Lower lobe of right lung (tissue), 2 donors: Measurements from ENCODE around the gene ALAD. TPM values are rescaled to one million over a fixed set of nuclear protein-coding genes. Genes with fewer than 3 reads are reported as not detected.

Experiments used
- ATAC-seq, 2 donors: fragments of 200-7000 bp; cut with Tn5 transposase; one replicate each; pipeline ENCODE4 v1.9.1; 2020 to 2022; ENCODE audit warnings: mild to moderate bottlenecking in 2 of 2, moderate library complexity in 2 of 2
- DNase-seq: peaks from one replicate; pipeline ENCODE4 v3.0.0-alpha.2; 2020
- H3K27ac ChIP-seq: fragments of 200-600 bp; one replicate; pipeline ENCODE4 v1.8.0; 2022
- H3K27me3 ChIP-seq: fragments of 200-600 bp; one replicate; pipeline ENCODE4 v1.8.0; 2022; ENCODE audit warnings: low read depth
- H3K36me3 ChIP-seq: fragments of 200-600 bp; one replicate; pipeline ENCODE4 v1.8.0; 2022; ENCODE audit warnings: mild to moderate bottlenecking
- H3K4me1 ChIP-seq: fragments of 200-600 bp; one replicate; pipeline ENCODE4 v1.8.0; 2022
- H3K4me3 ChIP-seq: fragments of 200-600 bp; one replicate; pipeline ENCODE4 v1.8.0; 2022; ENCODE audit warnings: mild to moderate bottlenecking
- H3K9me3 ChIP-seq: fragments of 200-600 bp; one replicate; pipeline ENCODE4 v1.8.0; 2022
- intact Hi-C: fragments of 100-400 bp; cut with DNase I; formaldehyde crosslinking; loops from one replicate; pipeline ENCODE4 v1.11.0; 2022
- total RNA-seq: library from RNA; stranded (reverse); fragmentation: NEBNext Ultra II Directional; extraction: Animal tissue kit (Norgen Biotek cat#: 25700); gene quantifications from one replicate; pipeline ENCODE4 v1.2.1, GENCODE V29; 2021
- TF ChIP-seq, protein P1 (sequence below): fragments of 200-600 bp; IDR thresholded peaks from one replicate; pipeline ENCODE4 v1.8.0; 2022; ENCODE audit warnings: antibody characterized with exemption, mild to moderate bottlenecking
- donor health status: DM: no; HTN: yes; CAD: no; lungs with severe emphysema.

The ALAD gene
- total RNA-seq, 1 donor from 2014 or later: 32.7 TPM

DNA sequence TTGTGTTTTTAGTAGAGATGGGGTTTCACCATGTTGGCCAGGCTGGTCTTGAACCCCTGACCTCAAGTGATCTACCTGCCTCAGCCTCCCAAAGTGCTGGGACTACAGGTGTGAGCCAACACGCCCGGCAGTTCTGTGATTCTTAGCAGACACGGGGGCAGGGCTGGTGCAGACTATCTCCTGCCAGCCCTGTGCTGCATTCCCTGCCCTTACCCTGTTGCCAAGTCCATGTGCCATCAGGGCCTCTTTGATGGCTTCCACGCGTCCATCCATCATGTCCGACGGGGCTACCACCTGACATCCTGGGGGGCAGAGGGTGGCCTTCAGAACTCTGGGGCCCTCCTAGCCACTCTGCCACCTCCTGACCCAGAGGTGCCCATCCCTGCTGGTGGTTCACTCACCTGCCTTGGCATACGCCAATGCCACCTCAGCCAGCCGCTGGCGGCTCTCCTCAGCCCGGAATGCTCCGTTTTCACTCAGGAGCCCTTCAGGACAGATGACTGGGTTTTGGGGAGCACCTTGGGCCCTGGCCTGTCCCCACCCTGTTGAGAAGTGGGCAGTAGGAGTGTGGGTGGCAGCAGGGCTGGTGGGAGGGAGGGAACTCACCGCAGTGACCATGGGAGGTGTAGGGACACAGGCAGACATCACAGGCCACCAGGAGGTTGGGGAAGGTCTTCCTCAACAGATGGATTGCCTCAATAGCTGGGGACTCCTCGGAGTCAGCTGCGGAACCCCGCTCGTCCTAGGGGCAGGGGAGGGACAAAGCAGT, 10.7 kb downstream of the ALAD start:
- TF ChIP-seq, protein P1, sequence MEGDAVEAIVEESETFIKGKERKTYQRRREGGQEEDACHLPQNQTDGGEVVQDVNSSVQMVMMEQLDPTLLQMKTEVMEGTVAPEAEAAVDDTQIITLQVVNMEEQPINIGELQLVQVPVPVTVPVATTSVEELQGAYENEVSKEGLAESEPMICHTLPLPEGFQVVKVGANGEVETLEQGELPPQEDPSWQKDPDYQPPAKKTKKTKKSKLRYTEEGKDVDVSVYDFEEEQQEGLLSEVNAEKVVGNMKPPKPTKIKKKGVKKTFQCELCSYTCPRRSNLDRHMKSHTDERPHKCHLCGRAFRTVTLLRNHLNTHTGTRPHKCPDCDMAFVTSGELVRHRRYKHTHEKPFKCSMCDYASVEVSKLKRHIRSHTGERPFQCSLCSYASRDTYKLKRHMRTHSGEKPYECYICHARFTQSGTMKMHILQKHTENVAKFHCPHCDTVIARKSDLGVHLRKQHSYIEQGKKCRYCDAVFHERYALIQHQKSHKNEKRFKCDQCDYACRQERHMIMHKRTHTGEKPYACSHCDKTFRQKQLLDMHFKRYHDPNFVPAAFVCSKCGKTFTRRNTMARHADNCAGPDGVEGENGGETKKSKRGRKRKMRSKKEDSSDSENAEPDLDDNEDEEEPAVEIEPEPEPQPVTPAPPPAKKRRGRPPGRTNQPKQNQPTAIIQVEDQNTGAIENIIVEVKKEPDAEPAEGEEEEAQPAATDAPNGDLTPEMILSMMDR: no peak
- H3K36me3 ChIP-seq: peaks cover 75% of the 10 kb centered on the region
- H3K4me1 ChIP-seq: no peaks in the 10 kb centered on the region
- DNase-seq (no peak), ATAC-seq (peak in 1 of 2 donors; percentile 11)
- no peaks in the 10 kb centered on the region for H3K9me3 ChIP-seq
- intact Hi-C loops: no loop called here
- H3K27me3 ChIP-seq: no peaks in the 10 kb centered on the region
- no peak overlapping the region for H3K4me3 ChIP-seq
- no peak overlapping the region for H3K27ac ChIP-seq

DNA sequence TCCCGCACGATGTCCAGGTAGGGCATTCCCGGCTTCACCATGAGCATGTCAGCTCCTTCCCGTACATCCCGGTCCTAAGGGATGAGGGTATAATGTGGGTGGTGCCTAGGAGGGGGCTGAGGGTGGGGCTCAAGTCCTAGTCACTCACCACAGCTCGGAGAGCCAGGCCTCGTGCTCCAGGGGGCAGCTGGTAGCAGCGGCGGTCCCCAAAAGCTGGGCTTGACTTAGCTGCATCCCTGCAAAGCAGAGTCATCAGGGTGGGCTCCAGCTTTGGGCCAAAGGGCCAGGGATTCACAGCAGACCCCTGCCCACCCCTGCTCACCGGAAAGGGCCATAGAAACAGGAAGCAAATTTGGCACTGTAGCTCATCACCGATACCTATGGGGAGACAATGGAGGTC, 11.6 kb downstream of the ALAD start:
- Histone ChIP-seq H3K4me1 (no peaks in the 10 kb centered on the region), H3K4me3 (no peak overlapping the region), H3K27ac (no peak overlapping the region), H3K27me3 (no peaks in the 10 kb centered on the region), H3K36me3 (peaks cover 71% of the 10 kb centered on the region), H3K9me3 (no peaks in the 10 kb centered on the region)
- no peak for ATAC-seq
- no peak for DNase-seq
- intact Hi-C loops: no loop called here
- TF ChIP-seq, protein P1: no peak

DNA sequence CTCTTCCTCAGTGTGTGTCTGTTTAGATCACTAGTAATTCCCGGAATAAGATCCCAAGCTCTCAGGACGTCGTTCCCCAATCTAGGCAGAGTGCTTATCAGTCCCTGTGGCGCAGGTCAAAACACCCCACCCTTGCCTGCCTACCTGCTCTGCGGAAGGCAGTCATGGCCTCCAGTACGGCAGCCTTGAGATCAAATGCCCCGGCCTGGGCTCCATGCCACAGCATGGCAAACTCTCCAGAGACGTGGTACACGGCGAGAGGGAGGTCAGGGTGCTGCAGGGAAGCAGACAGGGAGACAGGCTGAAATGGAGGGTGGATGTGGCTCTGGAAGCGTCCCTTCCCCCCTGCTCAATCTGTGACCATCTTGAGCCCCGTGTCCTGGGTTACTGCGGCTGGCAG, 12.3 kb downstream of the ALAD start:
- no peak for DNase-seq
- ATAC-seq: no peak
- Histone ChIP-seq H3K36me3 (peaks cover 69% of the 10 kb centered on the region), H3K9me3 (no peaks in the 10 kb centered on the region), H3K4me3 (no peak overlapping the region), H3K27me3 (no peaks in the 10 kb centered on the region), H3K4me1 (no peaks in the 10 kb centered on the region), H3K27ac (no peak overlapping the region)
- TF ChIP-seq, protein P1: no peak
- intact Hi-C loops: no loop called here

DNA sequence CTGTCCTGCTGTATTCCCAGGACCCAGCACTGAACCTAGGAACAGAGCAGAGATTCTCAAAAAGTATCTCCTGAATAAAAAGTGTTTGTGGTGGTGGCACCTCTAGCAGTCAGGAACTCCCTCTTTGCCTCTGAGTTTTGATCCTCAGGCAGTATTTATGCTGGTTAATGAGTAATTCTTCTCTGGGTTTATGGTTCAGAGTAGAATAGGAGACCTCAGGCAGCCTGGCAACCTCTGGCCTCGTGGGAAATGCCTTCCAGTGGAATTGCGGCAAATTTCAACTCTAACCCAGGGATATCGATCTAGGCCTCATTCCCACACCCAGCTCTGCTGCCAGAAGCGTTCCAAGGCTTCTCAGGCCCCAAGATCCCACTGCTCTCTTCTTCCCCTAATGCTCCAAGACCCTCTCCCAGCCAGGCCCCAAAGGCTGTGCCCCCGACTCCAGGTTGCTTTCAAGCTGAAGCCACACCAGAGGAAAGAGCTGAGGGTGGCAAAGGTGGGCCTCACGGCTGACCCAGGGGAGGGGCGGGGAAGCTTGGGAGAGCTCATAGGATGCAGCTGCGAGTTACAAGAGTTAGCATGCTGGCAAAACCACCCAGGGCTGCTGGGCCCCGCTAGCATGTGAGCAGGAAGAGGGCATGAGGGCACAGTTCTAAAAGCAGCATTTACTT, 13.4 kb downstream of the ALAD start:
- DNase-seq: no peak
- Histone ChIP-seq H3K4me3 (no peak overlapping the region), H3K9me3 (no peaks in the 10 kb centered on the region), H3K27ac (no peak overlapping the region), H3K36me3 (peaks cover 58% of the 10 kb centered on the region), H3K27me3 (no peaks in the 10 kb centered on the region), H3K4me1 (no peaks in the 10 kb centered on the region)
- no peak for ATAC-seq
- intact Hi-C loops: no loop called here
- TF ChIP-seq, protein P1: no peak

DNA sequence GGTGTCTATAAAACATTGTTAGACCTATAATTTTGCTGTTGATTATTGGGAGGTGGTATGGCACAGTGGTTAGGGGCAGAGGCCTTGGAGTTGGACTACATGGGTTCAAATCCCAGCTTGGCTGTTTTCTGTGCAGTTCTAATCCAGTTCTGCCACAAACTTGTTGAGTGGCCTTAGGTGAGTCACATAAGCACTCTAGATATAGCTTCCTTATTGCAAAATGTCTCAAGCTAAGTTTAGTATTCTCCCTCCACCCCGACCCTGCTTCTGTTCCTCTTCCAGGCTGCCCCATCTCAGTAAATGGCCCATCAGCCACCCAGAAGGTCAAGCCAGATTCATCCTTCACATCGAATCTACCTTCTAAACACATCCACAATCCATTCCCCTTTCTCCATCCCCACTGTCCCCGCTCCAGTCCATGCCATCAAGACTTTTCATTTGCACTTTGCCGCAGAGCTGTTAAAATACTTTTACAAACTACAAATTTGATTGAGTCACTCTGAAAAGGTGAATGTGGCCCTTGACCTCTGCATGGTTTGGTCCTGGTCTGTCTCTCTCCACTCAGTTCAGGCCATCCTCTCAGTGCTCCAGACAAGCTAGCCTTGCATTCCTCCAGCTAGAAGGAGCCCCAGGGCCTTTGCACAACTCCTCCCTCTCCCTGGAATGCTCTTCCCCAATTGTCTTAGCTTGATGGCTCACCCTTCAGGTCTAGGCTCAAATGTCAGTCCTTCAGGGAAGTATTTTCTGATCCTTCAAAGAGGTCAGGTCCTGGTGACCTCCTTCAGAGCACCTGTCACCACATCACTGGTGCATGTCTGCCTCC, 14.3 kb downstream of the ALAD start:
- no peak for ATAC-seq
- TF ChIP-seq, protein P1: no peak
- no peak for DNase-seq
- H3K9me3 ChIP-seq: no peaks in the 10 kb centered on the region
- no peaks in the 10 kb centered on the region for H3K4me1 ChIP-seq
- no peaks in the 10 kb centered on the region for H3K27me3 ChIP-seq
- intact Hi-C loops: no loop called here
- peaks cover 49% of the 10 kb centered on the region for H3K36me3 ChIP-seq
- H3K4me3 ChIP-seq: no peak overlapping the region
- H3K27ac ChIP-seq: no peak overlapping the region
